ENCODE results near the gene LAPTM5. TPM values are rescaled to one million over a fixed set of nuclear protein-coding genes. Genes with fewer than 3 reads are reported as not detected.

Gene LAPTM5
- polyA plus RNA-seq, 3 donors: 1,019 to 1,669 (median 1,153) TPM

- no peaks in the 10 kb centered on the region for H3K36me3 Mint-ChIP-seq
- Histone ChIP-seq H3K27ac (ENCODE audit: low read depth in 1 of 2, low read length in 2 of 2) (no peak overlapping the region), H3K9me3 (replicated peaks in 1 of 2; ENCODE audit: control insufficient read depth in 1 of 2, insufficient read depth in 1 of 2, low read length in 2 of 2) (no peaks in the 10 kb centered on the region), H2AFZ (ENCODE audit: insufficient read depth, low read depth, low read length, poor library complexity, severe bottlenecking) (no peak overlapping the region), H3K4me1 (ENCODE audit: control insufficient read depth in 1 of 2, insufficient read depth in 2 of 2, low read length in 2 of 2) (peaks cover 21 to 23% of the 10 kb centered on the region in 2 donors), H3K4me3 (replicated peaks in 1 of 3; ENCODE audit: low read depth in 2 of 3, low read length in 3 of 3) (no peak overlapping the region), H3K9ac (ENCODE audit: insufficient read depth, low read length, poor library complexity, severe bottlenecking) (no peak overlapping the region), H3K79me2 (ENCODE audit: insufficient read depth, low read length) (no peaks in the 10 kb centered on the region), H4K20me1 (ENCODE audit: insufficient read depth, low read length) (peaks cover 12% of the 10 kb centered on the region), H3K36me3 (replicated peaks in 1 of 2; ENCODE audit: control insufficient read depth in 1 of 2, insufficient read depth in 2 of 2, low read length in 2 of 2) (no peaks in the 10 kb centered on the region), H3K27me3 (ENCODE audit: control insufficient read depth in 2 of 2, insufficient read depth in 2 of 2, low read length in 2 of 2) (peaks cover 0 to 8% of the 10 kb centered on the region in 2 donors), H3K4me2 (replicated peaks; ENCODE audit: extremely low read depth, low read length, poor library complexity, severe bottlenecking) (no peak overlapping the region)
- H3K4me1 Mint-ChIP-seq: peaks cover 36% of the 10 kb centered on the region
- H3K9me3 Mint-ChIP-seq: peaks cover 0 to 4% (median 0%) of the 10 kb centered on the region in 7 donors
- H3K27me3 Mint-ChIP-seq (ENCODE audit: low read depth in 3 of 3): peaks cover 5 to 14% (median 13%) of the 10 kb centered on the region in 3 donors
- WGBS (ENCODE audit: insufficient coverage): 95% methylated on average over 7 of the region's 18 CpGs
- no peak overlapping the region for H3K27ac Mint-ChIP-seq
- no peak for TF ChIP-seq CTCF (IDR thresholded peaks at IDR 0.05)
- DNase-seq: no peak
- intact Hi-C loops (cut with micrococcal nuclease): loop anchor here (5.0 kb wide), 3 partner anchors 34 to 54 kb away; partner anchors contain the start of gene MATN1 (in 1 of the 2)
- H3K4me3 Mint-ChIP-seq: no peak overlapping the region
Measured at GRCh38 chr1:30776097-30777059, 18.8 kb upstream of the LAPTM5 start.

DNA sequence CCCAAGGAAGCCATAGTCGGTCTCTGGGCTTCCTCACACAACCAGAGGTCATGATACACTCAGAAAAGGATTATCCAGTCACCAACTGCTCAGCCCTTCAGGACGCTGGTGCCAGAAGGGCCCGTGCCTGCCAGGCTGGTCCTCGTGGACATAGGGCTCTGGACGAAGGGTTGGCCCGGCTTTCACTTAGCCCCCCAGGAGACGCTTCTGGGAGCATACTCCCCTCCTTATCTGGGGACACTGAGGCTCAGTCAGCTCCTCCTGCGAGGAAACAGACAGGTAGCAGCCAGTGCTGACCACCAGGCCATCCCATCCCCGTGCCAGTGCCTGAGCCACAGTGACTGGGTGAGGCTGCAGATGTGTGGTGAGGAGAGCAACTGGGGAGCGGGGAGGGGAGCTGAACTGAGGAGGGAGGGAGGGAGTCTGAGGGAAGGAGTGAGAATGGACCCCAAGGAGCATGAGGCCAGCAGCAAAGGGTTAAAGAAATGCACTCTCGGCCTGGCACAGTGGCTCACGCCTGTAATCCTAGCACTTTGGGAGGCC, 17.9 kb upstream of the LAPTM5 start:
- Histone ChIP-seq H3K4me2 (replicated peaks; ENCODE audit: extremely low read depth, low read length, poor library complexity, severe bottlenecking) (no peak overlapping the region), H3K36me3 (replicated peaks in 1 of 2; ENCODE audit: control insufficient read depth in 1 of 2, insufficient read depth in 2 of 2, low read length in 2 of 2) (no peaks in the 10 kb centered on the region), H3K4me3 (replicated peaks in 1 of 3; ENCODE audit: low read depth in 2 of 3, low read length in 3 of 3) (no peak overlapping the region), H3K27me3 (ENCODE audit: control insufficient read depth in 2 of 2, insufficient read depth in 2 of 2, low read length in 2 of 2) (peaks cover 0 to 8% of the 10 kb centered on the region in 2 donors), H3K79me2 (ENCODE audit: insufficient read depth, low read length) (no peaks in the 10 kb centered on the region), H3K9ac (ENCODE audit: insufficient read depth, low read length, poor library complexity, severe bottlenecking) (no peak overlapping the region), H4K20me1 (ENCODE audit: insufficient read depth, low read length) (peaks cover 12% of the 10 kb centered on the region), H3K9me3 (replicated peaks in 1 of 2; ENCODE audit: control insufficient read depth in 1 of 2, insufficient read depth in 1 of 2, low read length in 2 of 2) (no peaks in the 10 kb centered on the region), H2AFZ (ENCODE audit: insufficient read depth, low read depth, low read length, poor library complexity, severe bottlenecking) (no peak overlapping the region), H3K4me1 (ENCODE audit: control insufficient read depth in 1 of 2, insufficient read depth in 2 of 2, low read length in 2 of 2) (peaks cover 14% of the 10 kb centered on the region in 2 donors), H3K27ac (ENCODE audit: low read depth in 1 of 2, low read length in 2 of 2) (no peak overlapping the region)
- no peaks in the 10 kb centered on the region for H3K36me3 Mint-ChIP-seq
- intact Hi-C loops (cut with micrococcal nuclease): loop anchor here (5.0 kb wide), 3 partner anchors 33 to 53 kb away; partner anchors contain the start of gene MATN1 (in 1 of the 2)
- H3K27me3 Mint-ChIP-seq (ENCODE audit: low read depth in 3 of 3): peaks cover 5 to 14% (median 13%) of the 10 kb centered on the region in 3 donors
- no peak for TF ChIP-seq CTCF (IDR thresholded peaks at IDR 0.05)
- no peak for DNase-seq
- 94% methylated on average over 9 of the region's 12 CpGs for WGBS (ENCODE audit: insufficient coverage)
- H3K4me3 Mint-ChIP-seq: no peak overlapping the region
- peak overlapping the region in 1 of 7 donors; percentile 25 for H3K27ac Mint-ChIP-seq
- H3K4me1 Mint-ChIP-seq: peaks cover 29% of the 10 kb centered on the region
- peaks cover 0 to 4% (median 0%) of the 10 kb centered on the region in 7 donors for H3K9me3 Mint-ChIP-seq
